HepG2 (cell line): ENCODE measurements around the gene CACNA1H. TPM values are rescaled to one million over a fixed set of nuclear protein-coding genes. Genes with fewer than 3 reads are reported as not detected.

ENCODE experiments used
- ATAC-seq: fragments of 200-7000 bp; cut with Tn5 transposase; 3 replicates; pipeline ENCODE4 v1.9.1; 2020; ENCODE audit warnings: mild to moderate bottlenecking, moderate library complexity
- BruUV-seq: library from RNA; stranded (reverse); fragments of 400-500 nt; replicated peaks from 2 replicates; lab custom pipeline; 2021; lab: Mats Ljungman, UMichigan
- CTCF ChIA-PET: fragments of 300-600 bp; formaldehyde crosslinking; extraction: SDS; loops from one replicate; lab custom pipeline; 2021; ENCODE audit warnings: low total read pairs, inconsistent platforms, low intra/inter-chr PET ratio; lab: Yijun Ruan, JAX
- POLR2A ChIA-PET: fragments of 350-600 bp; sonication (Branson Sonifier 250); formaldehyde crosslinking; loops from one replicate; lab custom pipeline; 2020; ENCODE audit warnings: antibody characterized with exemption, inconsistent platforms; lab: Yijun Ruan, JAX
- DNase-seq: peaks from one replicate; pipeline ENCODE4 v3.0.0-alpha.2; 2015; ENCODE audit warnings: low spot score
- FAIRE-seq: peaks from 3 replicates; lab custom pipeline; 2011; peaks lifted over from hg19 to GRCh38; lab: Jason Lieb, UNC
- H2AFZ ChIP-seq: one replicate; pipeline ENCODE4 v1.6.1; 2011; ENCODE audit warnings: low read length, inconsistent platforms
- H3K27ac ChIP-seq: fragments of 300-600 bp; 3 replicates; pipeline ENCODE4 v1.8.0; 2011; ENCODE audit warnings: mixed run types, mild to moderate bottlenecking, mixed read lengths, low read length, inconsistent platforms; ENCODE audit not compliant: insufficient read depth; ENCODE audit errors: extremely low read length
- H3K27me3 ChIP-seq, 2 experiments: fragments of 200-600 bp in 1 of 2; 2 replicates in 1 of 2; 3 replicates in 1 of 2; pipeline versions ENCODE4 v1.6.0 to v1.8.0; 2011; ENCODE audit warnings: low read length in 2 of 2, mild to moderate bottlenecking in 2 of 2, moderate library complexity in 2 of 2, inconsistent platforms in 1 of 2; ENCODE audit not compliant: insufficient read depth in 2 of 2, control insufficient read depth in 1 of 2
- H3K36me3 ChIP-seq, 2 experiments: fragments of 200-600 bp in 1 of 2; replicated peaks in 1 of 2; 2 replicates in 1 of 2; 3 replicates in 1 of 2; pipeline versions ENCODE4 v1.5.1 to v1.8.0; 2011; ENCODE audit warnings: low read length in 2 of 2, inconsistent platforms in 1 of 2; ENCODE audit not compliant: insufficient read depth in 2 of 2, control insufficient read depth in 1 of 2
- H3K4me1 ChIP-seq: 2 replicates; pipeline ENCODE4 v1.5.1; 2012; ENCODE audit warnings: low read length, inconsistent platforms; ENCODE audit not compliant: insufficient read depth
- H3K4me2 ChIP-seq: 2 replicates; pipeline ENCODE4 v1.6.0; 2011; ENCODE audit warnings: low read depth, low read length, inconsistent platforms
- H3K4me3 ChIP-seq, 3 experiments: fragments of 200-600 bp in 1 of 3; sonication (generic), shearing (Covaris generic) in 1 of 3; replicated peaks in 1 of 3; 2 replicates each; pipeline ENCODE4 v1.5.1; 2011 to 2016; ENCODE audit warnings: low read length in 3 of 3, inconsistent platforms in 2 of 3, low read depth in 2 of 3, mild to moderate bottlenecking in 2 of 3, control low read depth in 1 of 3, mixed read lengths in 1 of 3; ENCODE audit not compliant: insufficient read depth in 1 of 3
- H3K79me2 ChIP-seq: one replicate; pipeline ENCODE4 v1.6.1; 2011; ENCODE audit warnings: low read length, inconsistent platforms; ENCODE audit not compliant: insufficient read depth
- H3K9ac ChIP-seq: 2 replicates; pipeline ENCODE4 v1.6.0; 2011; ENCODE audit warnings: mild to moderate bottlenecking, low read depth, low read length, inconsistent platforms; ENCODE audit not compliant: insufficient read depth
- H3K9me3 ChIP-seq: 2 replicates; pipeline ENCODE4 v1.5.1; 2012; ENCODE audit warnings: mild to moderate bottlenecking, low read length
- H4K20me1 ChIP-seq: 2 replicates; pipeline ENCODE4 v1.6.0; 2011; ENCODE audit warnings: inconsistent platforms, mild to moderate bottlenecking, low read length, moderate library complexity; ENCODE audit not compliant: insufficient read depth
- FOXO1 ChIP-seq: sonication (generic); formaldehyde crosslinking; IDR thresholded peaks from 2 replicates; pipeline ENCODE4 v1.4.0; 2020; ENCODE audit warnings: missing genetic modification reagents
- HDAC2 ChIP-seq: sonication (generic); formaldehyde crosslinking; IDR thresholded peaks from 2 replicates; pipeline ENCODE4 v1.4.0; 2020; ENCODE audit warnings: missing genetic modification reagents
- NAIF1 ChIP-seq: sonication (generic); formaldehyde crosslinking; IDR thresholded peaks from 2 replicates; pipeline ENCODE4 v1.5.0; 2020; ENCODE audit warnings: mild to moderate bottlenecking, missing genetic modification reagents, borderline replicate concordance
- PAWR ChIP-seq: sonication (generic); formaldehyde crosslinking; IDR thresholded peaks from 2 replicates; pipeline ENCODE4 v1.4.0; 2020; ENCODE audit warnings: missing genetic modification reagents, mild to moderate bottlenecking, borderline replicate concordance
- SAFB2 ChIP-seq: sonication (generic); formaldehyde crosslinking; IDR thresholded peaks from 2 replicates; pipeline ENCODE4 v1.5.1; 2020; ENCODE audit warnings: missing genetic modification reagents, low read depth, mild to moderate bottlenecking, borderline replicate concordance
- SAP130 ChIP-seq: IDR thresholded peaks from 2 replicates; pipeline ENCODE4 v1.6.1; 2016; ENCODE audit warnings: low read depth
- SIX1 ChIP-seq: sonication (generic); formaldehyde crosslinking; IDR thresholded peaks from 2 replicates; pipeline ENCODE4 v1.4.0; 2020; ENCODE audit warnings: missing genetic modification reagents, borderline replicate concordance
- SKI ChIP-seq: fragments of 450-650 bp; IDR thresholded peaks from one replicate; pipeline ENCODE4 v1.6.1; 2018; ENCODE audit warnings: mild to moderate bottlenecking; ENCODE audit not compliant: partially characterized antibody
- SNAI1 ChIP-seq: sonication (generic); formaldehyde crosslinking; IDR thresholded peaks from 2 replicates; pipeline ENCODE4 v1.5.0; 2020; ENCODE audit warnings: mild to moderate bottlenecking, missing genetic modification reagents, borderline replicate concordance
- ZNF34 ChIP-seq: sonication (generic); formaldehyde crosslinking; IDR thresholded peaks from 2 replicates; pipeline ENCODE4 v1.4.0; 2020; ENCODE audit warnings: mild to moderate bottlenecking, missing genetic modification reagents, borderline replicate concordance
- ZNF556 ChIP-seq: sonication (generic); formaldehyde crosslinking; IDR thresholded peaks from 2 replicates; pipeline ENCODE4 v1.4.0; 2020; ENCODE audit warnings: mild to moderate bottlenecking, missing genetic modification reagents, borderline replicate concordance
- ZNF558 ChIP-seq: sonication (generic); formaldehyde crosslinking; IDR thresholded peaks from 2 replicates; pipeline ENCODE4 v1.9.0; 2022; ENCODE audit warnings: mild to moderate bottlenecking, missing genetic modification reagents, borderline replicate concordance
- WGBS: methylation state at CpG from one replicate; pipeline ENCODE4 v1.1.6; 2017; ENCODE audit warnings: low lambda C conversion rate; 5-methylcytosine and 5-hydroxymethylcytosine counted together
- in situ Hi-C: cut with HindIII; loops from 2 replicates; pipeline ENCODE4 v1.10.0; 2017; ENCODE audit warnings: low pct_unique_long_range_greater_than_20kb; ENCODE audit not compliant: extremely low pct_ligation_motif_present
- intact Hi-C: fragments of 100-400 bp; cut with micrococcal nuclease; formaldehyde crosslinking; loops from one replicate; pipeline ENCODE4 v1.10.0; 2022; ENCODE audit not compliant: unreplicated experiment
- polyA plus RNA-seq, 8 experiments: library from polyadenylated mRNA; depleted of rRNA in 3 of 8; stranded (reverse) in 7 of 8; unstranded in 1 of 8; fragments of >200 nt; fragmentation: Illumina TruSeq in 4 of 8; extraction: Trizol in 4 of 8; gene quantifications; 2 replicates each; pipeline versions ENCODE4 v1.2.1 to v1.2.3, GENCODE V29; 2011 to 2016; ENCODE audit warnings: low read depth in 4 of 8, missing spikeins in 1 of 8, mixed read lengths in 1 of 8; ENCODE audit not compliant: insufficient read depth in 1 of 8
- total RNA-seq, 5 experiments: library from RNA; depleted of rRNA; stranded (reverse); fragments of >200 nt; fragmentation: Illumina TruSeq; extraction: Trizol; gene quantifications; 2 replicates each; pipeline ENCODE4 v1.2.3, GENCODE V29; 2016; ENCODE audit warnings: low read depth in 1 of 5
- TF ChIP-seq, protein P1 (sequence below): sonication (generic); formaldehyde crosslinking; IDR thresholded peaks from 2 replicates; pipeline ENCODE4 v1.4.0; 2020; ENCODE audit warnings: missing genetic modification reagents, mild to moderate bottlenecking, borderline replicate concordance
- TF ChIP-seq, protein P2 (sequence below): sonication (generic); formaldehyde crosslinking; IDR thresholded peaks from 2 replicates; pipeline ENCODE4 v1.4.0; 2020; ENCODE audit warnings: mild to moderate bottlenecking, missing genetic modification reagents
- TF ChIP-seq, protein P3 (sequence below): IDR thresholded peaks from 2 replicates; pipeline ENCODE4 v1.4.0; 2020; ENCODE audit warnings: mild to moderate bottlenecking, missing genetic modification reagents
- TF ChIP-seq, protein P4 (sequence below): fragments of 450-650 bp; IDR thresholded peaks from 2 replicates; pipeline ENCODE4 v1.6.1; 2017

The CACNA1H gene
- total and polyA plus RNA-seq, 2 of the 13 experiments (the other 11 are each of a cell fraction or from before 2014, with no cell fraction given), result 0.40 to 1.8 TPM

DNA sequence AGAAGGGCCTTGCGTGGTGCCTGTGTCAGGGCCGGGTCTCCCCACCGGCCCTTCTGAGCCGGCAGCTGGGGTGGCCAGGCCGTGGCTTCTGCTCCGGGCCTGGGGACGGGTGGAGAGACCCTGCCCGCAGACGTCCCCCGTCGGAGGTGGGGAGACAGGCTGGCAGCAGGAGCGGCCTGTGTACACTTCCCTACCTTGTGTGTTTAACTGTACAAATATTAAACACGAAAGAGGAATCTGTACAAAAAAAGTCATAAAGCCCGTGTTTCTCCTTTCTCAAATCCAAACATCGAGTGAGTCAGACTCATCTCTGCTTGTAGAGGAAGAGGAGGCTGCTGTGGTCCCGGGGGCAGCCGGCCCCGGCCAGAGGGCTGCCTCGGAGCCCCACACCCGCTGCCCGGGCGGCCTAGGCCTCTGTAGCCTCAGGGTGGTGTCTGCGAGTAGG is 2.0 kb downstream of the CACNA1H start:
- H3K4me2 ChIP-seq, result peak overlapping the region; percentile 72
- H3K4me1 ChIP-seq, result peaks cover 52% of the 10 kb centered on the region
- intact Hi-C loops (no loop called here), in situ Hi-C loops (no loop called here)
- FAIRE-seq (peak; percentile 58), ATAC-seq (peak; percentile 53), DNase-seq (peak; percentile 91)
- H3K79me2 ChIP-seq, result no peaks in the 10 kb centered on the region
- ChIA-PET POLR2A (no interaction called here), CTCF (no interaction called here)
- 0 out of 2 replicates have a peak, but pooled peaks cover 8% of the 10 kb centered on the region for H4K20me1 ChIP-seq
- H3K9ac ChIP-seq, result no peak overlapping the region
- H3K36me3 ChIP-seq, result no peaks in the 10 kb centered on the region
- no peak overlapping the region for H2AFZ ChIP-seq
- BruUV-seq, result no TSS peak
- H3K9me3 ChIP-seq, result no peaks in the 10 kb centered on the region
- peak overlapping the region; percentile 34 to 53 (median 38); a peak in 5 of 6 replicates for H3K4me3 ChIP-seq
- no peak overlapping the region for H3K27ac ChIP-seq
- 0% methylated on average over 10 of the region's 23 CpGs for WGBS
- peaks cover 8 to 80% of the 10 kb centered on the region in 2 experiments for H3K27me3 ChIP-seq
- TF ChIP-seq, protein P1, sequence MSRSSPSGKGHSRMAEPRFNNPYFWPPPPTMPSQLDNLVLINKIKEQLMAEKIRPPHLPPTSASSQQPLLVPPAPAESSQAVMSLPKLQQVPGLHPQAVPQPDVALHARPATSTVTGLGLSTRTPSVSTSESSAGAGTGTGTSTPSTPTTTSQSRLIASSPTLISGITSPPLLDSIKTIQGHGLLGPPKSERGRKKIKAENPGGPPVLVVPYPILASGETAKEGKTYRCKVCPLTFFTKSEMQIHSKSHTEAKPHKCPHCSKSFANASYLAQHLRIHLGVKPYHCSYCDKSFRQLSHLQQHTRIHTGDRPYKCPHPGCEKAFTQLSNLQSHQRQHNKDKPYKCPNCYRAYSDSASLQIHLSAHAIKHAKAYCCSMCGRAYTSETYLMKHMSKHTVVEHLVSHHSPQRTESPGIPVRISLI (CRISPR knock-in tag), result 0 out of 2 replicates have a peak, but pooled peaks have one; percentile 21
- TF ChIP-seq SNAI1 (CRISPR knock-in tag) (no peak), SIX1 (CRISPR knock-in tag) (no peak), ZNF558 (CRISPR knock-in tag) (no peak), NAIF1 (CRISPR knock-in tag) (no peak), SAFB2 (CRISPR knock-in tag) (no peak), FOXO1 (CRISPR knock-in tag) (peak; percentile 6; the same call in 1 of the 2 replicates), HDAC2 (CRISPR knock-in tag) (0 out of 2 replicates have a peak, but pooled peaks have one; percentile 33), ZNF34 (CRISPR knock-in tag) (no peak), SKI (peak; percentile 55), ZNF556 (CRISPR knock-in tag) (no peak), SAP130 (CRISPR knock-in tag) (peak; percentile 69), PAWR (CRISPR knock-in tag) (no peak)
- TF ChIP-seq, protein P2, sequence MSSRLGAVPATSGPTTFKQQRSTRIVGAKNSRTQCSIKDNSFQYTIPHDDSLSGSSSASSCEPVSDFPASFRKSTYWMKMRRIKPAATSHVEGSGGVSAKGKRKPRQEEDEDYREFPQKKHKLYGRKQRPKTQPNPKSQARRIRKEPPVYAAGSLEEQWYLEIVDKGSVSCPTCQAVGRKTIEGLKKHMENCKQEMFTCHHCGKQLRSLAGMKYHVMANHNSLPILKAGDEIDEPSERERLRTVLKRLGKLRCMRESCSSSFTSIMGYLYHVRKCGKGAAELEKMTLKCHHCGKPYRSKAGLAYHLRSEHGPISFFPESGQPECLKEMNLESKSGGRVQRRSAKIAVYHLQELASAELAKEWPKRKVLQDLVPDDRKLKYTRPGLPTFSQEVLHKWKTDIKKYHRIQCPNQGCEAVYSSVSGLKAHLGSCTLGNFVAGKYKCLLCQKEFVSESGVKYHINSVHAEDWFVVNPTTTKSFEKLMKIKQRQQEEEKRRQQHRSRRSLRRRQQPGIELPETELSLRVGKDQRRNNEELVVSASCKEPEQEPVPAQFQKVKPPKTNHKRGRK (CRISPR knock-in tag), result no peak
- TF ChIP-seq, protein P3, sequence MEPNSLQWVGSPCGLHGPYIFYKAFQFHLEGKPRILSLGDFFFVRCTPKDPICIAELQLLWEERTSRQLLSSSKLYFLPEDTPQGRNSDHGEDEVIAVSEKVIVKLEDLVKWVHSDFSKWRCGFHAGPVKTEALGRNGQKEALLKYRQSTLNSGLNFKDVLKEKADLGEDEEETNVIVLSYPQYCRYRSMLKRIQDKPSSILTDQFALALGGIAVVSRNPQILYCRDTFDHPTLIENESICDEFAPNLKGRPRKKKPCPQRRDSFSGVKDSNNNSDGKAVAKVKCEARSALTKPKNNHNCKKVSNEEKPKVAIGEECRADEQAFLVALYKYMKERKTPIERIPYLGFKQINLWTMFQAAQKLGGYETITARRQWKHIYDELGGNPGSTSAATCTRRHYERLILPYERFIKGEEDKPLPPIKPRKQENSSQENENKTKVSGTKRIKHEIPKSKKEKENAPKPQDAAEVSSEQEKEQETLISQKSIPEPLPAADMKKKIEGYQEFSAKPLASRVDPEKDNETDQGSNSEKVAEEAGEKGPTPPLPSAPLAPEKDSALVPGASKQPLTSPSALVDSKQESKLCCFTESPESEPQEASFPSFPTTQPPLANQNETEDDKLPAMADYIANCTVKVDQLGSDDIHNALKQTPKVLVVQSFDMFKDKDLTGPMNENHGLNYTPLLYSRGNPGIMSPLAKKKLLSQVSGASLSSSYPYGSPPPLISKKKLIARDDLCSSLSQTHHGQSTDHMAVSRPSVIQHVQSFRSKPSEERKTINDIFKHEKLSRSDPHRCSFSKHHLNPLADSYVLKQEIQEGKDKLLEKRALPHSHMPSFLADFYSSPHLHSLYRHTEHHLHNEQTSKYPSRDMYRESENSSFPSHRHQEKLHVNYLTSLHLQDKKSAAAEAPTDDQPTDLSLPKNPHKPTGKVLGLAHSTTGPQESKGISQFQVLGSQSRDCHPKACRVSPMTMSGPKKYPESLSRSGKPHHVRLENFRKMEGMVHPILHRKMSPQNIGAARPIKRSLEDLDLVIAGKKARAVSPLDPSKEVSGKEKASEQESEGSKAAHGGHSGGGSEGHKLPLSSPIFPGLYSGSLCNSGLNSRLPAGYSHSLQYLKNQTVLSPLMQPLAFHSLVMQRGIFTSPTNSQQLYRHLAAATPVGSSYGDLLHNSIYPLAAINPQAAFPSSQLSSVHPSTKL, result peak; percentile 32; the same call in 1 of the 2 replicates
- TF ChIP-seq, protein P4, sequence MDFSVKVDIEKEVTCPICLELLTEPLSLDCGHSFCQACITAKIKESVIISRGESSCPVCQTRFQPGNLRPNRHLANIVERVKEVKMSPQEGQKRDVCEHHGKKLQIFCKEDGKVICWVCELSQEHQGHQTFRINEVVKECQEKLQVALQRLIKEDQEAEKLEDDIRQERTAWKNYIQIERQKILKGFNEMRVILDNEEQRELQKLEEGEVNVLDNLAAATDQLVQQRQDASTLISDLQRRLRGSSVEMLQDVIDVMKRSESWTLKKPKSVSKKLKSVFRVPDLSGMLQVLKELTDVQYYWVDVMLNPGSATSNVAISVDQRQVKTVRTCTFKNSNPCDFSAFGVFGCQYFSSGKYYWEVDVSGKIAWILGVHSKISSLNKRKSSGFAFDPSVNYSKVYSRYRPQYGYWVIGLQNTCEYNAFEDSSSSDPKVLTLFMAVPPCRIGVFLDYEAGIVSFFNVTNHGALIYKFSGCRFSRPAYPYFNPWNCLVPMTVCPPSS, result no peak
